IMR-90 (cell line): Measurements from ENCODE around the gene CALY. TPM values are rescaled to one million over a fixed set of nuclear protein-coding genes. Genes with fewer than 3 reads are reported as not detected.

Experiments
- ATAC-seq: fragments of 200-7000 bp; cut with Tn5 transposase; 2 replicates; pipeline ENCODE4 v1.9.1; 2020; ENCODE audit warnings: low read depth, mild to moderate bottlenecking, moderate library complexity
- BruUV-seq: library from RNA; stranded (reverse); fragments of 400-500 nt; replicated peaks from 2 replicates; lab custom pipeline; 2021; lab: Mats Ljungman, UMichigan
- CTCF ChIA-PET: fragments of 300-600 bp; formaldehyde crosslinking; extraction: SDS; loops from one replicate; lab custom pipeline; 2021; ENCODE audit warnings: antibody characterized with exemption; lab: Yijun Ruan, JAX
- POLR2A ChIA-PET: fragments of 300-600 bp; sonication (Branson Sonifier 250); formaldehyde crosslinking; loops from one replicate; lab custom pipeline; 2022; ENCODE audit warnings: antibody characterized with exemption; ENCODE audit not compliant: unreplicated experiment; lab: Charles Lee
- DNase-seq: peaks from one replicate; pipeline ENCODE4 v3.0.0; 2013
- H2AFZ ChIP-seq: replicated peaks from 2 replicates; pipeline ENCODE3; 2013; ENCODE audit warnings: low read length, mild to moderate bottlenecking; ENCODE audit not compliant: poor library complexity
- H2AK5ac ChIP-seq: 2 replicates; pipeline ENCODE4 v1.6.1; 2013; ENCODE audit warnings: low read depth, low read length, inconsistent platforms
- H2AK9ac ChIP-seq: replicated peaks from 2 replicates; pipeline ENCODE3; 2013; ENCODE audit warnings: mild to moderate bottlenecking, low read depth, low read length, moderate library complexity; ENCODE audit not compliant: poor library complexity
- H2BK120ac ChIP-seq: 2 replicates; pipeline ENCODE4 v1.6.1; 2013; ENCODE audit warnings: low read depth, low read length, inconsistent platforms
- H2BK15ac ChIP-seq: 3 replicates; pipeline ENCODE4 v1.6.1; 2013; ENCODE audit warnings: low read depth, low read length, inconsistent platforms
- H2BK20ac ChIP-seq: 2 replicates; pipeline ENCODE4 v1.6.1; 2013; ENCODE audit warnings: low read depth, mild to moderate bottlenecking, inconsistent platforms, low read length, moderate library complexity
- H2BK5ac ChIP-seq: 2 replicates; pipeline ENCODE4 v1.6.1; 2013; ENCODE audit warnings: mild to moderate bottlenecking, low read depth, low read length, inconsistent platforms; ENCODE audit not compliant: poor library complexity, severe bottlenecking
- H3K14ac ChIP-seq: replicated peaks from 2 replicates; pipeline ENCODE4 v1.6.1; 2013; ENCODE audit warnings: low read depth, low read length, inconsistent platforms
- H3K18ac ChIP-seq: 2 replicates; pipeline ENCODE4 v1.6.1; 2013; ENCODE audit warnings: low read depth, low read length, control low read depth
- H3K23ac ChIP-seq: 2 replicates; pipeline ENCODE4 v1.6.1; 2013; ENCODE audit warnings: low read depth, low read length, inconsistent platforms
- H3K27ac ChIP-seq: 2 replicates; pipeline ENCODE4 v1.5.1; 2013; ENCODE audit warnings: mild to moderate bottlenecking, control low read depth, low read length; ENCODE audit not compliant: insufficient read depth
- H3K27me3 ChIP-seq: 2 replicates; pipeline ENCODE4 v1.6.1; 2013; ENCODE audit warnings: low read length; ENCODE audit not compliant: control insufficient read depth, insufficient read depth
- H3K36me3 ChIP-seq: 2 replicates; pipeline ENCODE4 v1.6.1; 2013; ENCODE audit warnings: low read length, mixed read lengths; ENCODE audit not compliant: control insufficient read depth, insufficient read depth
- H3K4ac ChIP-seq: 2 replicates; pipeline ENCODE4 v1.6.1; 2013; ENCODE audit warnings: low read depth, low read length, inconsistent platforms
- H3K4me1 ChIP-seq: 2 replicates; pipeline ENCODE4 v1.6.1; 2013; ENCODE audit warnings: low read length, mixed read lengths; ENCODE audit not compliant: control insufficient read depth, insufficient read depth
- H3K4me2 ChIP-seq: 2 replicates; pipeline ENCODE4 v1.6.1; 2013; ENCODE audit warnings: low read depth, mild to moderate bottlenecking, control low read depth, low read length, moderate library complexity
- H3K4me3 ChIP-seq: 2 replicates; pipeline ENCODE4 v1.5.1; 2013; ENCODE audit warnings: low read depth, mild to moderate bottlenecking, control low read depth, low read length, moderate library complexity; ENCODE audit not compliant: insufficient read depth
- H3K56ac ChIP-seq: 2 replicates; pipeline ENCODE4 v1.6.1; 2013; ENCODE audit warnings: low read length, inconsistent platforms; ENCODE audit not compliant: insufficient read depth; ENCODE audit errors: extremely low read depth
- H3K79me1 ChIP-seq, 2 experiments: 2 replicates each; pipeline ENCODE4 v1.6.1; 2013; ENCODE audit warnings: low read length in 2 of 2, inconsistent platforms in 1 of 2, low read depth in 1 of 2
- H3K9ac ChIP-seq: 2 replicates; pipeline ENCODE4 v1.6.1; 2013; ENCODE audit warnings: low read depth, low read length, control low read depth
- H3K9me1 ChIP-seq: 2 replicates; pipeline ENCODE4 v1.6.1; 2013; ENCODE audit warnings: low read length, inconsistent platforms; ENCODE audit not compliant: insufficient read depth
- H3K9me3 ChIP-seq: 2 replicates; pipeline ENCODE4 v1.6.1; 2013; ENCODE audit warnings: low read length; ENCODE audit not compliant: control insufficient read depth, insufficient read depth
- H4K20me1 ChIP-seq: 2 replicates; pipeline ENCODE4 v1.6.1; 2013; ENCODE audit warnings: low read length, inconsistent platforms; ENCODE audit not compliant: insufficient read depth
- H4K5ac ChIP-seq: 2 replicates; pipeline ENCODE4 v1.6.1; 2013; ENCODE audit warnings: mild to moderate bottlenecking, low read depth, low read length, control low read depth
- H4K8ac ChIP-seq, 2 experiments: 2 replicates each; pipeline ENCODE4 v1.6.1; 2013; ENCODE audit warnings: low read depth in 2 of 2, low read length in 2 of 2, control low read depth in 1 of 2, inconsistent platforms in 1 of 2
- H4K91ac ChIP-seq: 2 replicates; pipeline ENCODE4 v1.6.1; 2013; ENCODE audit warnings: low read depth, low read length, inconsistent platforms; ENCODE audit not compliant: insufficient read depth
- CEBPB ChIP-seq: IDR thresholded peaks from 2 replicates; pipeline ENCODE4 v1.6.1; 2012; ENCODE audit warnings: low read depth, low read length, improper control_type of control experiment
- CHD1 ChIP-seq: IDR thresholded peaks from 2 replicates; pipeline ENCODE4 v1.6.1; 2012; ENCODE audit warnings: low read depth, low read length, improper control_type of control experiment
- CTCF ChIP-seq: conservative IDR thresholded peaks from 2 replicates; pipeline ENCODE4 v1.5.1; 2012; ENCODE audit warnings: mild to moderate bottlenecking, low read depth, low read length, improper control_type of control experiment
- ELK1 ChIP-seq: fragments of 150-350 bp; IDR thresholded peaks from 2 replicates; pipeline ENCODE4 v1.6.1; 2016; ENCODE audit warnings: low read depth, mild to moderate bottlenecking, low read length, moderate library complexity, borderline replicate concordance
- FOS ChIP-seq: fragments of 150-350 bp; IDR thresholded peaks from 2 replicates; pipeline ENCODE4 v1.6.1; 2016; ENCODE audit warnings: low read depth, low read length
- MAZ ChIP-seq: IDR thresholded peaks from 2 replicates; pipeline ENCODE4 v1.6.1; 2012; ENCODE audit warnings: low read depth, mild to moderate bottlenecking, low read length, improper control_type of control experiment, moderate library complexity, borderline replicate concordance
- MXI1 ChIP-seq: IDR thresholded peaks from 2 replicates; pipeline ENCODE4 v1.6.1; 2012; ENCODE audit warnings: low read depth, mild to moderate bottlenecking, low read length, moderate library complexity, borderline replicate concordance
- NFE2L2 ChIP-seq: fragments of 150-350 bp; IDR thresholded peaks from 2 replicates; pipeline ENCODE4 v1.6.1; 2016; ENCODE audit warnings: low read depth, mild to moderate bottlenecking, low read length
- POLR2A ChIP-seq: IDR thresholded peaks from 2 replicates; pipeline ENCODE4 v1.6.1; 2012; ENCODE audit warnings: mild to moderate bottlenecking, low read depth, low read length
- RAD21 ChIP-seq: IDR thresholded peaks from 2 replicates; pipeline ENCODE4 v1.6.1; 2012; ENCODE audit warnings: low read length, improper control_type of control experiment
- RCOR1 ChIP-seq: IDR thresholded peaks from 2 replicates; pipeline ENCODE4 v1.6.1; 2012; ENCODE audit warnings: mild to moderate bottlenecking, low read length, improper control_type of control experiment; ENCODE audit not compliant: insufficient replicate concordance
- RFX5 ChIP-seq: IDR thresholded peaks from 2 replicates; pipeline ENCODE4 v1.8.0; 2012; ENCODE audit warnings: low read depth, mild to moderate bottlenecking, low read length, moderate library complexity
- USF2 ChIP-seq: fragments of 150-350 bp; IDR thresholded peaks from 2 replicates; pipeline ENCODE4 v1.6.1; 2017; ENCODE audit warnings: mild to moderate bottlenecking, antibody characterized with exemption, low read length, low read depth
- WGBS, 2 experiments: methylation state at CpG; one replicate each; pipeline versions ENCODE4 v1.1.5 to v1.1.7; 2013; ENCODE audit warnings: missing lambda C conversion rate in 2 of 2; ENCODE audit not compliant: insufficient read length in 1 of 2; ENCODE audit errors: extremely low coverage in 2 of 2; 5-methylcytosine and 5-hydroxymethylcytosine counted together
- dilution Hi-C: fragments of 300-500 bp; cut with HindIII; formaldehyde crosslinking; loops from one replicate; pipeline ENCODE4 v1.14.3; 2018; ENCODE audit warnings: low sequenced_read_pairs; ENCODE audit not compliant: unreplicated experiment
- in situ Hi-C: fragments of 300-500 bp; cut with MboI; formaldehyde crosslinking; loops from 3 replicates; pipeline ENCODE4 v1.14.3; 2019; ENCODE audit warnings: low sequenced_read_pairs, inconsistent platforms, mixed read lengths
- intact Hi-C: fragments of 100-400 bp; cut with micrococcal nuclease; formaldehyde crosslinking; loops from 2 replicates; pipeline ENCODE4 v1.10.0; 2022
- polyA plus RNA-seq, 3 experiments: library from polyadenylated mRNA; depleted of rRNA; stranded (reverse); fragments of >200 nt; gene quantifications; 2 replicates each; pipeline ENCODE4 v1.2.3, GENCODE V29; 2012; ENCODE audit warnings: low replicate concordance in 1 of 3
- total RNA-seq: library from RNA; depleted of rRNA; stranded (reverse); fragments of >200 nt; gene quantifications from 2 replicates; pipeline ENCODE4 v1.2.3, GENCODE V29; 2012

The CALY gene
- total and polyA plus RNA-seq, 2 of the 4 experiments (the other 2 are of a cell fraction): 0.34 TPM; not detected in 1

GRCh38 chr10:133378251-133379096, 41.8 kb upstream of the CALY start:
- Histone ChIP-seq H2BK20ac (no peak overlapping the region), H3K9me3 (no peaks in the 10 kb centered on the region), H2BK120ac (no peak overlapping the region), H4K5ac (peak overlapping the region; percentile 50), H3K9ac (peak overlapping the region; percentile 73), H3K18ac (no peak overlapping the region), H3K36me3 (peaks cover 2% of the 10 kb centered on the region), H3K9me1 (peaks cover 8% of the 10 kb centered on the region; the same call in 1 of the 2 replicates), H2AK5ac (peak overlapping the region; percentile 18; the same call in 1 of the 2 replicates), H4K91ac (0 out of 2 replicates have a peak overlapping the region, but pooled peaks have one; percentile 45), H3K4ac (peak overlapping the region; percentile 47), H3K79me1 (peaks cover 0 to 10% of the 10 kb centered on the region in 2 experiments; a peak in 3 of 4 replicates), H2BK5ac (peak overlapping the region; percentile 17), H3K4me1 (peaks cover 5% of the 10 kb centered on the region), H3K14ac (peak overlapping the region; percentile 31; the same call in 1 of the 2 replicates), H3K56ac (peak overlapping the region; percentile 35; the same call in 1 of the 2 replicates), H4K20me1 (no peaks in the 10 kb centered on the region), H4K8ac (peak overlapping the region; percentile 60 to 66; a peak in 2 of 4 replicates), H2AK9ac (peak overlapping the region; percentile 21), H2BK15ac (no peak overlapping the region), H3K27ac (peak overlapping the region; percentile 33), H3K4me2 (peak overlapping the region; percentile 87), H3K23ac (peak overlapping the region; percentile 76; the same call in 1 of the 2 replicates), H3K4me3 (peak overlapping the region; percentile 72), H3K27me3 (no peaks in the 10 kb centered on the region), H2AFZ (peak overlapping the region; percentile 98)
- in situ Hi-C loops: no loop called here
- dilution Hi-C loops: no loop called here
- intact Hi-C loops: loop anchor here (10.0 kb wide), 1 partner anchor 54 kb away; no protein-coding TSS in a partner anchor
- ATAC-seq (peak; percentile 71), DNase-seq (peak; percentile 32)
- no TSS peak for BruUV-seq
- CTCF ChIA-PET: interaction anchor here (0.8 kb wide), 1 partner anchor 49 kb away, joined by 4 read pairs; no protein-coding TSS in a partner anchor
- POLR2A ChIA-PET: no interaction called here
- 0% methylated on average over 30 of the region's 90 CpGs; no CpG with 5 or more reads in 1 of the 2 experiments for WGBS, 2 experiments
- TF ChIP-seq ELK1 (no peak), CEBPB (no peak), RAD21 (no peak), MAZ (no peak; the same call in 1 of the 2 replicates), RFX5 (no peak), CHD1 (no peak), POLR2A (no peak), CTCF (no peak), MXI1 (no peak), FOS (no peak), NFE2L2 (no peak), USF2 (no peak), RCOR1 (no peak)
